ENCODE data around the gene CILP2.

DNA sequence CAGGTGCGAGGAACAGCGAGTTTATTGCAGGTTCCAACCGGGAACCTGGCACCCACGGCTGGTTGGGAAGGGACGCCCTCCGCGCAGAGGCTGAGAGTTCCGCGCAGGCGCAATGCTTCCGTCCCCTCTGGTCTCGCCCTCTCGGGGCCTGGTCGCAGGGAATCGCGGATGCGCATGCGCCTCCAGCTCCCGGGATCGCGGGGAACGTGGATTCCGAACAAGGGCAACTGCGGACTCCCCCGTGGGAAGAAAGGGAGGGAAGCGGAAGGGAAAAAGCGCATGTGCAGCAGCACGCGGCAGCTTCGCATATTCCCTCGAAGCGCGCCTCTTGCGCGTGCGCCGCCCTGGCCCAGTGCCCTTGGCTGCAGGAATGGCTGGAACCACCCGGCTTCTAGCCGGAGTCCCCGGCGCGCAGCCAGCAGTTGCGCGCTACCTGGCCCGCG is 23.8 kb upstream of the CILP2 start:
- no peak for TF ChIP-seq CTCF (IDR thresholded peaks at IDR 0.05)
- TF ChIP-seq, protein P1, sequence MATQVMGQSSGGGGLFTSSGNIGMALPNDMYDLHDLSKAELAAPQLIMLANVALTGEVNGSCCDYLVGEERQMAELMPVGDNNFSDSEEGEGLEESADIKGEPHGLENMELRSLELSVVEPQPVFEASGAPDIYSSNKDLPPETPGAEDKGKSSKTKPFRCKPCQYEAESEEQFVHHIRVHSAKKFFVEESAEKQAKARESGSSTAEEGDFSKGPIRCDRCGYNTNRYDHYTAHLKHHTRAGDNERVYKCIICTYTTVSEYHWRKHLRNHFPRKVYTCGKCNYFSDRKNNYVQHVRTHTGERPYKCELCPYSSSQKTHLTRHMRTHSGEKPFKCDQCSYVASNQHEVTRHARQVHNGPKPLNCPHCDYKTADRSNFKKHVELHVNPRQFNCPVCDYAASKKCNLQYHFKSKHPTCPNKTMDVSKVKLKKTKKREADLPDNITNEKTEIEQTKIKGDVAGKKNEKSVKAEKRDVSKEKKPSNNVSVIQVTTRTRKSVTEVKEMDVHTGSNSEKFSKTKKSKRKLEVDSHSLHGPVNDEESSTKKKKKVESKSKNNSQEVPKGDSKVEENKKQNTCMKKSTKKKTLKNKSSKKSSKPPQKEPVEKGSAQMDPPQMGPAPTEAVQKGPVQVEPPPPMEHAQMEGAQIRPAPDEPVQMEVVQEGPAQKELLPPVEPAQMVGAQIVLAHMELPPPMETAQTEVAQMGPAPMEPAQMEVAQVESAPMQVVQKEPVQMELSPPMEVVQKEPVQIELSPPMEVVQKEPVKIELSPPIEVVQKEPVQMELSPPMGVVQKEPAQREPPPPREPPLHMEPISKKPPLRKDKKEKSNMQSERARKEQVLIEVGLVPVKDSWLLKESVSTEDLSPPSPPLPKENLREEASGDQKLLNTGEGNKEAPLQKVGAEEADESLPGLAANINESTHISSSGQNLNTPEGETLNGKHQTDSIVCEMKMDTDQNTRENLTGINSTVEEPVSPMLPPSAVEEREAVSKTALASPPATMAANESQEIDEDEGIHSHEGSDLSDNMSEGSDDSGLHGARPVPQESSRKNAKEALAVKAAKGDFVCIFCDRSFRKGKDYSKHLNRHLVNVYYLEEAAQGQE (IDR thresholded peaks at IDR 0.05; ENCODE audit: low read depth, low read length) = no peak
- no peak for TF ChIP-seq RCOR1 (IDR thresholded peaks at IDR 0.05; ENCODE audit: low read length)
- no peak for TF ChIP-seq ELF1 (IDR thresholded peaks at IDR 0.05)
- TF ChIP-seq SIN3A (IDR thresholded peaks at IDR 0.05; ENCODE audit: borderline replicate concordance, low read depth, low read length) = no peak
- no peak for TF ChIP-seq POLR2AphosphoS5 (IDR thresholded peaks at IDR 0.05; ENCODE audit: low read depth, low read length)
- TF ChIP-seq RFX5 (IDR thresholded peaks at IDR 0.05; ENCODE audit: low read length) = no peak
- TF ChIP-seq TAF1 (IDR thresholded peaks at IDR 0.05; ENCODE audit: borderline replicate concordance, low read depth, low read length) = no peak
- no peak for TF ChIP-seq YY1 (IDR thresholded peaks at IDR 0.05; ENCODE audit: low read depth)
- TF ChIP-seq MAX (IDR thresholded peaks at IDR 0.05; ENCODE audit: low read depth) = no peak
